COLO668 (cell line): ENCODE measurements around the gene APEH.
"Not testable (repeated sequence)": the region's sequence is repeated elsewhere in the genome, so short reads cannot be mapped to it uniquely, and the experiment has no call there.

Experiments used
- DNase-seq: peaks from one replicate; lab custom pipeline; 2025; ENCODE audit not compliant: unreplicated experiment; lab: John Stamatoyannopoulos, UW

APEH gene

GRCh38 chr3:49689046-49689907, 15.1 kb downstream of the APEH start, which contains the start of the genes MST1 and RNF123:
Gene MST1, minus strand, starts transcription at chr3:49689474. Its CDS starts 783 bp downstream, at chr3:49688691.
Gene RNF123, plus strand, starts transcription at chr3:49689557. Its CDS starts 1,609 bp downstream, at chr3:49691166.
- no peak for DNase-seq

DNA sequence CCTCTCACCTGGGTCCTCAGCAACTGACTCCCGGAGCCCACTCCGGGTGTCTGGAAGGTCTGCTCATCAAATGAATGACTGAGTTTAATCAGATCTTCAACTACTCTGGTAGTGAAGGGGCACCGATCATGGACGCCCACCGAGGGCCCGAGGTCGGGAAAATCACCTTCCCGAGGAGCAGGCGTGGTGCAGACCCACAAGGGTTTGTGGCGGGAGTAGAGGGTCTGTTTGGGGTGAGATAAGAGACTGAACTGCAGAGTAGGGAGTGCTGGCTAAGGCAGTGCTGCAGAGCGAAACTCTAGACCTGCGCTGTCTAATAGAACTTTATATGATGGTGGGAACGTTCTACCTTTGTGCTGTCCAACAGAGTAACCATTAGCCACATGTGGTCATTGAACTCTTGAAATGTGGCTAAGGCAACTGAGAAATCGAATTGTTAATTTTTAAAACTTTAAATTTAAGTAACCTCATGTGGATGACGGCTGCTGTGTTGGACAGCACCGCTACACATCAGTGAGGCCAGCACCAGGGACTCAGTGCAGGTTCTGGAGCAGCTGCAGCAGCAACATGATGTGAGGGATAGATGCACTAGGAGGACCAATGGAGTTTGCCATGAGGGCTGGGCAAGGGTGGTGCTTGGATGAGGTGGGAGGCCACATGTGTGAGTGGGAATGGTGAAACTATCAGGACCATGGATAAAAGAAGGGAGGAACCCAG, 15.9 kb downstream of the APEH start:
- not testable (repeated sequence) for DNase-seq

- DNase-seq, result not testable (repeated sequence)
These were observed 16.7 kb downstream of the APEH start for GRCh38 chr3:49690856-49691255.

DNA sequence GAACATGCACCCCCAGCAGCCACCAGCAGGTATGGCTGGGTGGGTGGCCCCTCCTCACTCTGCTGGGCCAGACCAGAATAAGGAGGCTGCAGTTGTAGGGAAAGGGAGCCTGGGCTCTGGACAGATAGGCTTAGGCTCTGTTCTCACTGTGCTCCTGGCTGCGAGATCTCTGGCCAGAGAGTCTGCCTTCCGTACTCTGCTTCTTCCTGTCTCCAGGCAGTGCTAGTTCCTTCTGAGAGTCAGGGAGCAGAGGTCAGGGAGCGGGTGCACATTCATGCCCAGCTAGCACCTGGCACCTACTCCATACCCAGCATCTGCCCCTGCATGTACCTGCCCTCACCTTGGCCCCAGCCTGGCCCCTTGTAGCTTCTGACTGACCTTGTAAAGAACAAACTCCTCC, 17.3 kb downstream of the APEH start:
- not testable (repeated sequence) for DNase-seq

DNA sequence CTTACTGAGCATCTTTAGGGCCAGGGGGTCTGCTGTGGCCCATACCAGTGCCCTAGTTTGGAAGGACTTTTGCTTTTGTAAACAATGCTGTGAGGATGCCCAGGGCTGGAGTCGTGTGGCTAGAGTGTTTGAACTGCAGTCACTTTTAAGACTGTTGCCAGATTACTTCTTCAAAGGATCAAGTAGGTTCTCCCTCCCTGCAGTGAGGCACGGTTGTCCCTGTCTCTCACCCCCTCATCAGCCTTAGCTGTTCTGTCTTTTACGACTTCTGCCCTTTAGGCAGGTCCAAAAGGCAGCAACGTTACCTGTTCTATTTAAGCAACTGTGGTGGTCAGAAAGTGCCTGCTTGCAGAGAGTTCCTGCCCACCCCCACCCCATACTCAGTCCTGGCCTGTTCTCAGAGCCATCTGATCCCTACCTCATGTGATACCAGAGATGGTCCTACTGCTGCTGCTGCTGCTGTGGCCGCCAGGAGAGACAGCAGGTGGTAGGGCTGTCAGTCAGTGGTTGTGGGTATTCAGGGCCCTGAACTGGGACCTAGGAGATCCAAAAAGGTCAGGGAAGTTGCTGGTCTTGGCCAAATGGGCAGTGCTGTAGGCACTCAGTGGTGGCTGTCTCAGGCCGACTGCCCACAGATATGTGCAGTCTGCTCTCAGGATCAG, 20.4 kb downstream of the APEH start:
- not testable (repeated sequence) for DNase-seq

- not testable (repeated sequence) for DNase-seq
These were observed 21.3 kb downstream of the APEH start for GRCh38 chr3:49695350-49696015.

- DNase-seq, result no peak
These were observed 25.3 kb downstream of the APEH start for GRCh38 chr3:49699281-49699979.

DNA sequence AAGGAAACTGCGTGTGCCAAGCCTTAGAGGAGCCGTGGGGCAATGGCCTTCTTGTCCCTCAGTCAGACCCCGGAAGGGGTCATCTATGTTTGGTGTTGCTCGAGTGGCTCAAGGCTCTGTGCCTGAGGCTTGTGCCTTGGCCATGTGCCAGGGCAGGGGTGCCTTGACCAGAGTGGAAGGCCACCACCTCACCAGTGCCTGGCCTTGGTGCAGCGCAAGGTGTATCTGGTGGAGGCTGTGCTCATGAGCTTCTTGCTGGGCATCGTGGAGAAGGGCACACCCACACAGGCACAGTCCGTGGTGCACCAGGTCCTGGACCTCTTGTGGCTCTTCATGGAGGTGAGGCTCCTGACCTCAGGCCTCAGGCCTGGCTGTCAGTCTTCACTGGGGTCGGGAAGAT, 25.9 kb downstream of the APEH start:
- DNase-seq, result no peak

DNA sequence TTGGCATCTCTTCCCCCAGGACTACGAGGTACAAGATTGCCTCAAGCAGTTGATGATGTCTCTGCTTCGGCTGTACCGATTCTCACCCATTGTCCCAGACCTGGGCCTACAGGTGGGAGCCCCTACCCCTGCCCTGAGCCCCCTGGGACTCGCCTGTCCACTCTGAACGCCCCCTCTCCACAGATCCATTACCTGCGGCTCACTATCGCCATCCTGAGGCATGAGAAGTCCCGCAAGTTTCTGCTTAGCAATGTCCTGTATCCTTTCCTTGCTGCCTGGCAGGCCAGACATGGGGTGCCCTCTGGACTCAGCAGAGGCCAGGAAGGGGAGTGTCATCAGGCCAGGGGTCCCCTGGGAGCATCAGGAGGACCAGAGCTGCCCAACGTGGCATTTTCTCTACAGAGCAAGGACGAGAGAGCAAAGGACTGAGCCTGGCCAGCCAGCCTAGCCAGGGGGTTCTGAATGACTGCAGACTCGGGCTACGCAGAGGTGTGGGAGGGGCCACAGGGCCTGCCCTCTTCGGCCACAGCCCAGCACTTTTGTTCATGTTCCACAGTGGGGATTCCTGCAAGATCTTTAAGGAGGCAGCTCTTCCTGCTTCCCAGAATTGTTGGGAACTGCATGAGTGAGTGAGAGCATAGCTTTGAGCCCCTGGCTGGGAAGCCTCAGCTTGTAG, 26.4 kb downstream of the APEH start:
- DNase-seq, result no peak

GRCh38 chr3:49701388-49702077, 27.4 kb downstream of the APEH start:
- peak; percentile 2 for DNase-seq

GRCh38 chr3:49702672-49703071, 28.5 kb downstream of the APEH start:
- DNase-seq, result no peak

GRCh38 chr3:49703443-49703927, 29.3 kb downstream of the APEH start:
- peak; percentile 48 for DNase-seq

GRCh38 chr3:49703956-49704355, 29.8 kb downstream of the APEH start:
- no peak for DNase-seq

DNA sequence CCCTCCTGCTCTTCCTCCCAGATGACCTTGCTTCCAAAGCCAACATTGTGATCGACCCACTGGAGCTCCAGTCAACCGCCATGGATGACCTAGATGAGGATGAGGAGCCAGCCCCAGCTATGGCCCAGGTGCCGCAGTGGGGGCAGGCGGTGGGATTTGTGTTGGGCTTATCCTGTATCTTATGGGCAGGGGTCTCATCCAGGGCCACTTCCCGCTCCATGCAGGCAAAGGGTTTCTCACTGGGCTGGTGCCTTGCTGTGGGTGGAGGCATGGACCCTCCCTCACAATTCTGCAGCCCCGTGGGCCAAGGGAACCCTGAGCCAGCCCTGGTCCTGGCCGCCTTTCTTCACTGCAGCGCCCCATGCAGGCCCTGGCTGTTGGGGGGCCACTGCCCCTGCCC, 30.5 kb downstream of the APEH start:
- no peak for DNase-seq

- DNase-seq, result no peak
These were observed 31.3 kb downstream of the APEH start for GRCh38 chr3:49705390-49705960.

DNA sequence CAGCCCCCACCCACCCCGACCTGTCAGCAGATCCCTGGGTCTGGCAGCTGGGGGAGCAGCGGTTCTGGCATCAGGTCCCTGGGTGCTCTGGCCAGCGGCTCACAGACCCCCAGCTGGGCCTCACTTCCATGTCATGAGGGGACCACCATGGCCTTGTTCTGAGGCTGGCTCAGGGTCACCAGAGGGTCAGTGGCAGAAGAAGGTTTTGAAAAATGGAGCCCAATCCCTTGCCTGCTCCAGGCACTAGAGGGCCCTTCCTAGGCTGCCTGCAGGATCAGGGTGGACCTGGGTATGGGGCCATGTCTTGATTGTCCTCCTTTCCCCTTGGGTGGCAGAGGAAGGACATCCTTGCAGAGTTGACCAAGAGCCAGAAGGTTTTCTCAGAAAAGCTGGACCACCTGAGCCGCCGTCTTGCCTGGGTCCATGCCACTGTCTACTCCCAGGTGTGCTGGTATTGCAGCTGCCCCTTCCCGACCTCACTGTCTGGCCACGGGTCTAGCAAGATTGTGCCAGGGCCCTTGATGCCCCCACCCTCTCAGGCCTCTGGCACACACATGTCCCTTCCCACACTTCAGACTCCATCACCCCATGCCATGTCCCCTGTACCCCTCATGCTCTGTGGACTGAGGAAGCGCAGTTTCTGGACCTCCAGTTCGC, 32.4 kb downstream of the APEH start:
- no peak for DNase-seq

DNA sequence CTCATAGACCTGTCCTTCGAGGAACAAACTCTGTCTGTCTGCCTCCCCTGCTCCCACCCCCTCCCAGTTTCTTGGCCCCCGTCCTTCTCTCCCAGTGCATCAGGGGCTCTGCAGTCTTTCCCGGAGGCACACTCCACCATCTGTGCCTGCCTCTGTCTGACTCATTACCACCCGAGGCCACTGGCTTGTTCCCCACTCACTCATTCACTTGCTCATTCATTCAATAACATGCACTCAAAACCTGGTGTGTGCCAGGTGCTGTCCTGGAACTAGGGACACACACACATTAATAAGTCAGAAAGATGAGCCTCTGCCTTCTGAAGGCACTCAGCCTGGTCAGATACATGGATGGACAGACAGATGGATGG, 32.9 kb downstream of the APEH start:
- DNase-seq, result no peak

GRCh38 chr3:49709852-49710251, 35.7 kb downstream of the APEH start:
- no peak for DNase-seq
